SU-DHL-6 (cell line): Measurements from ENCODE around the gene CNEP1R1.

Experiments
- H2AFZ ChIP-seq: fragments of 200-600 bp; sonication (generic); 2 replicates; pipeline ENCODE4 v1.6.1; 2014; ENCODE audit warnings: low read depth, mild to moderate bottlenecking, moderate library complexity, mixed read lengths, antibody characterized with exemption, low read length; ENCODE audit not compliant: severe bottlenecking
- H3F3A ChIP-seq: fragments of 200-600 bp; shearing (Covaris generic); 2 replicates; pipeline ENCODE4 v1.6.0; 2016; ENCODE audit warnings: antibody characterized with exemption, mild to moderate bottlenecking; ENCODE audit not compliant: insufficient read depth
- H3K27ac ChIP-seq: fragments of 200-600 bp; sonication (generic); 2 replicates; pipeline ENCODE4 v1.5.1; 2016; ENCODE audit warnings: low read depth, mild to moderate bottlenecking, low read length, moderate library complexity, mixed read lengths
- H3K27me3 ChIP-seq: fragments of 200-600 bp; sonication (generic), shearing (Covaris generic); 2 replicates; pipeline ENCODE4 v1.6.0; 2014; ENCODE audit warnings: mild to moderate bottlenecking, low read length
- H3K36me3 ChIP-seq: fragments of 200-600 bp; sonication (generic); 2 replicates; pipeline ENCODE4 v1.6.1; 2014; ENCODE audit warnings: mild to moderate bottlenecking, low read length, mixed read lengths
- H3K4me2 ChIP-seq: fragments of 300-600, 200-600 bp; shearing (Covaris generic), sonication (generic); 2 replicates; pipeline ENCODE4 v1.6.0; 2014; ENCODE audit warnings: low read length, low read depth, mild to moderate bottlenecking; ENCODE audit not compliant: poor library complexity, severe bottlenecking
- H3K4me3 ChIP-seq: fragments of 200-600 bp; sonication (generic); 2 replicates; pipeline ENCODE4 v1.5.1; 2014; ENCODE audit warnings: antibody characterized with exemption, low read length, mild to moderate bottlenecking, mixed read lengths; ENCODE audit not compliant: insufficient read depth, poor library complexity, severe bottlenecking
- H3K79me2 ChIP-seq: fragments of 200-600 bp; sonication (generic); 2 replicates; pipeline ENCODE4 v1.6.1; 2014; ENCODE audit warnings: mild to moderate bottlenecking, low read length, moderate library complexity; ENCODE audit not compliant: insufficient read depth
- H3K9ac ChIP-seq: fragments of 200-600 bp; sonication (generic); 2 replicates; pipeline ENCODE4 v1.7.0; 2014; ENCODE audit warnings: mild to moderate bottlenecking, low read length
- H3K9me2 ChIP-seq: fragments of 200-600 bp; sonication (generic); replicated peaks from 2 replicates; pipeline ENCODE4 v1.6.1; 2014; ENCODE audit warnings: low read length; ENCODE audit not compliant: insufficient read depth
- H3K9me3 ChIP-seq: fragments of 200-600 bp; sonication (generic); 2 replicates; pipeline ENCODE4 v1.6.1; 2014; ENCODE audit warnings: low read length, mixed read lengths; ENCODE audit not compliant: insufficient read depth
- H4K20me1 ChIP-seq: fragments of 200-600 bp; sonication (generic); 2 replicates; pipeline ENCODE4 v1.6.1; 2014; ENCODE audit warnings: low read depth, mild to moderate bottlenecking, antibody characterized with exemption, low read length, moderate library complexity, mixed read lengths
- EZH2phosphoT487 ChIP-seq: fragments of 200-600 bp; sonication (generic), shearing (Covaris generic); conservative IDR thresholded peaks from 2 replicates; pipeline ENCODE4 v1.6.1; 2018; ENCODE audit warnings: mild to moderate bottlenecking, antibody characterized with exemption, low read length, moderate library complexity, mixed read lengths
- TF ChIP-seq, protein P1 (sequence below): fragments of 200-600 bp; sonication (generic); IDR thresholded peaks from one replicate; pipeline ENCODE4 v1.5.1; 2017; ENCODE audit warnings: antibody characterized with exemption, mild to moderate bottlenecking, low read length, moderate library complexity; ENCODE audit not compliant: insufficient read depth, poor library complexity, severe bottlenecking

Gene CNEP1R1

GRCh38 chr16:50024684-50025536 is at the start of gene CNEP1R1:
Gene CNEP1R1 (plus strand): TSS chr16:50025225. CDS start chr16:50025316, 91 bp downstream.
- TF ChIP-seq, protein P1, sequence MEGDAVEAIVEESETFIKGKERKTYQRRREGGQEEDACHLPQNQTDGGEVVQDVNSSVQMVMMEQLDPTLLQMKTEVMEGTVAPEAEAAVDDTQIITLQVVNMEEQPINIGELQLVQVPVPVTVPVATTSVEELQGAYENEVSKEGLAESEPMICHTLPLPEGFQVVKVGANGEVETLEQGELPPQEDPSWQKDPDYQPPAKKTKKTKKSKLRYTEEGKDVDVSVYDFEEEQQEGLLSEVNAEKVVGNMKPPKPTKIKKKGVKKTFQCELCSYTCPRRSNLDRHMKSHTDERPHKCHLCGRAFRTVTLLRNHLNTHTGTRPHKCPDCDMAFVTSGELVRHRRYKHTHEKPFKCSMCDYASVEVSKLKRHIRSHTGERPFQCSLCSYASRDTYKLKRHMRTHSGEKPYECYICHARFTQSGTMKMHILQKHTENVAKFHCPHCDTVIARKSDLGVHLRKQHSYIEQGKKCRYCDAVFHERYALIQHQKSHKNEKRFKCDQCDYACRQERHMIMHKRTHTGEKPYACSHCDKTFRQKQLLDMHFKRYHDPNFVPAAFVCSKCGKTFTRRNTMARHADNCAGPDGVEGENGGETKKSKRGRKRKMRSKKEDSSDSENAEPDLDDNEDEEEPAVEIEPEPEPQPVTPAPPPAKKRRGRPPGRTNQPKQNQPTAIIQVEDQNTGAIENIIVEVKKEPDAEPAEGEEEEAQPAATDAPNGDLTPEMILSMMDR = peak; percentile 97
- no peak for TF ChIP-seq EZH2phosphoT487

DNA sequence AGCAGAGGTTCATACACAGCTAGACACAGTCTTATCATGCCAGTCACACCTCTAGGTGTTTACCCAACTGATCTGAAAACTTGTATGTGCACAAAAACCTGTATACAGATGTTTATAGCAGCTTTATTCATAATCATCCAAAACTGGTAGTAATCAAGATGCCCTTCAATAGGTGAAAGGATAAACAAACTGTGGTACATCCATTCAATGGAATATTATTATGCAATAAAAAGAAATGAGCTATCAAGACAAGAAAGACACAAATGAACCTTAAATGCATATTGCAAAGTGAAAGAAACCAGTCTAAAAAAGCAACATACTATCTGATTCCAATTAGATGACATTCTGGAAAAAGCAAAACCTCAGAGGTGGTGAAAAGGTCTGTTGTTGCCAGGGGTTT is 47.6 kb upstream of the CNEP1R1 start:
- no peak overlapping the region for H3K4me2 ChIP-seq
- no peaks in the 10 kb centered on the region for H3K36me3 ChIP-seq
- no peak overlapping the region for H3K4me3 ChIP-seq
- H3K79me2 ChIP-seq = no peaks in the 10 kb centered on the region
- no peak overlapping the region for H3K9ac ChIP-seq
- no peaks in the 10 kb centered on the region for H4K20me1 ChIP-seq
- no peaks in the 10 kb centered on the region for H3F3A ChIP-seq
- TF ChIP-seq, protein P1 = no peak
- TF ChIP-seq EZH2phosphoT487 = no peak
- no peaks in the 10 kb centered on the region for H3K9me3 ChIP-seq
- no peaks in the 10 kb centered on the region for H3K27me3 ChIP-seq
- H3K9me2 ChIP-seq = no peaks in the 10 kb centered on the region
- H3K27ac ChIP-seq = no peak overlapping the region
- H2AFZ ChIP-seq = no peak overlapping the region

More at GRCh38 chr16:50024684-50025536, at the start of gene CNEP1R1:
- H3K79me2 ChIP-seq = peaks cover 27% of the 10 kb centered on the region
- H3K36me3 ChIP-seq = peaks cover 6% of the 10 kb centered on the region; the same call in 1 of the 2 replicates
- no peaks in the 10 kb centered on the region for H3F3A ChIP-seq
- no peaks in the 10 kb centered on the region for H3K9me2 ChIP-seq
- H3K9me3 ChIP-seq = no peaks in the 10 kb centered on the region
- H3K27me3 ChIP-seq = no peaks in the 10 kb centered on the region
- H4K20me1 ChIP-seq = no peaks in the 10 kb centered on the region
- peak within 1 kb of the TSS; percentile 91 for H2AFZ ChIP-seq
- H3K4me2 ChIP-seq = peak within 1 kb of the TSS; percentile 84
- peak within 1 kb of the TSS; percentile 92 for H3K4me3 ChIP-seq
- peak within 1 kb of the TSS; percentile 86 for H3K9ac ChIP-seq
- peak within 1 kb of the TSS; percentile 37 for H3K27ac ChIP-seq

DNA sequence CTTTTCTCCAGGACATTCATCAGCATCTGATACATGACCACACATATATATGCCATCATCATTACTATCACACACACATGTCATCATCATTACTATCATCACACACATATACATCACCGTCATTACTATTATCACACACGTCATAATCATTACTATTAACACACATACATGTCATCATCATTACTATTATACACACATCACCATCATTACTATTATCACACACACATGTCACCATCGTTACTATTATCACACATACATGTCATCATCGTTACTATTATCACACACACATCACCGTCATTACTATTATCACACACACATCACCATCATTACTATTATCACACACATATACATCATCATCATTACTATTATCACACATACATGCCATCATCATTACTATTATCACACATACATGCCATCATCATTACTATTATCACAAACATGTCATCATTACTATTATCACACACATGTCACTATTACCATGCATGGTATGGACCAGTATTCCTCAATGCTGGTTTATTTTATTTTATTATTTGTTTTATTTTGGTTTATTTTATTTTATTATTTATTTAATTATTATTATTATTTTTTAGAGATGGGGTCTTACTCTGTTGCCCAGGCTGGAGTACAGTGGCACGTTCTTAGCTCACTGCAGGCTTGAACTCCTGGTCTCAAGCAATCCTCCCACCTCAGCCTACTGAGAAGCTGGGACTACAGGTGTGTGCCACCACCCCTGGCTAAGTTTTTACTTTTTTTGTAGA is 46.3 kb upstream of the CNEP1R1 start:
- Histone ChIP-seq H3K4me2 (no peak overlapping the region), H3K36me3 (no peaks in the 10 kb centered on the region), H2AFZ (no peak overlapping the region), H3K4me3 (no peak overlapping the region), H3K9ac (no peak overlapping the region), H3K27me3 (no peaks in the 10 kb centered on the region), H3K27ac (no peak overlapping the region), H3K79me2 (no peaks in the 10 kb centered on the region), H4K20me1 (no peaks in the 10 kb centered on the region), H3F3A (no peaks in the 10 kb centered on the region), H3K9me3 (no peaks in the 10 kb centered on the region), H3K9me2 (no peaks in the 10 kb centered on the region)
- no peak for TF ChIP-seq EZH2phosphoT487
- TF ChIP-seq, protein P1 = no peak
